GM12873 (cell line): ENCODE results near the gene NPAS2.

Source experiments
- CTCF ChIP-seq: IDR thresholded peaks from 2 replicates; pipeline ENCODE4 v1.5.1; 2012; ENCODE audit warnings: low read depth, mild to moderate bottlenecking, moderate library complexity, low read length, control low read depth; ENCODE audit not compliant: insufficient read depth; ENCODE audit errors: missing control alignments

NPAS2 gene

GRCh38 chr2:100821911-100822265, 1.9 kb downstream of the NPAS2 start:
- TF ChIP-seq CTCF: no peak

- TF ChIP-seq CTCF: no peak
These were observed 2.8 kb downstream of the NPAS2 start for GRCh38 chr2:100822587-100823248.

GRCh38 chr2:100823665-100824438, 3.9 kb downstream of the NPAS2 start:
- TF ChIP-seq CTCF: no peak

GRCh38 chr2:100824842-100825241, 4.9 kb downstream of the NPAS2 start:
- TF ChIP-seq CTCF: no peak

- no peak for TF ChIP-seq CTCF
These were observed 6.6 kb downstream of the NPAS2 start for GRCh38 chr2:100826494-100826893.

GRCh38 chr2:100831158-100831750, 11.3 kb downstream of the NPAS2 start:
- TF ChIP-seq CTCF: no peak

- no peak for TF ChIP-seq CTCF
These were observed 11.9 kb downstream of the NPAS2 start for GRCh38 chr2:100831831-100832230.
